ENCODE data around the gene DNAH17.

DNAH17 gene

GRCh38 chr17:78384479-78385175 lies 192.6 kb downstream of the DNAH17 start:
- DNase-seq: no peak

- DNase-seq: peak; percentile 97
These were observed 193.3 kb downstream of the DNAH17 start for GRCh38 chr17:78383725-78384471.

- peak; percentile 65 for DNase-seq
These were observed 195.5 kb downstream of the DNAH17 start for GRCh38 chr17:78381601-78382232.

- DNase-seq: no peak
These were observed 196.8 kb downstream of the DNAH17 start for GRCh38 chr17:78380370-78380769.

- peak; percentile 74 for DNase-seq
These were observed 198.1 kb downstream of the DNAH17 start for GRCh38 chr17:78379131-78379491.

DNA sequence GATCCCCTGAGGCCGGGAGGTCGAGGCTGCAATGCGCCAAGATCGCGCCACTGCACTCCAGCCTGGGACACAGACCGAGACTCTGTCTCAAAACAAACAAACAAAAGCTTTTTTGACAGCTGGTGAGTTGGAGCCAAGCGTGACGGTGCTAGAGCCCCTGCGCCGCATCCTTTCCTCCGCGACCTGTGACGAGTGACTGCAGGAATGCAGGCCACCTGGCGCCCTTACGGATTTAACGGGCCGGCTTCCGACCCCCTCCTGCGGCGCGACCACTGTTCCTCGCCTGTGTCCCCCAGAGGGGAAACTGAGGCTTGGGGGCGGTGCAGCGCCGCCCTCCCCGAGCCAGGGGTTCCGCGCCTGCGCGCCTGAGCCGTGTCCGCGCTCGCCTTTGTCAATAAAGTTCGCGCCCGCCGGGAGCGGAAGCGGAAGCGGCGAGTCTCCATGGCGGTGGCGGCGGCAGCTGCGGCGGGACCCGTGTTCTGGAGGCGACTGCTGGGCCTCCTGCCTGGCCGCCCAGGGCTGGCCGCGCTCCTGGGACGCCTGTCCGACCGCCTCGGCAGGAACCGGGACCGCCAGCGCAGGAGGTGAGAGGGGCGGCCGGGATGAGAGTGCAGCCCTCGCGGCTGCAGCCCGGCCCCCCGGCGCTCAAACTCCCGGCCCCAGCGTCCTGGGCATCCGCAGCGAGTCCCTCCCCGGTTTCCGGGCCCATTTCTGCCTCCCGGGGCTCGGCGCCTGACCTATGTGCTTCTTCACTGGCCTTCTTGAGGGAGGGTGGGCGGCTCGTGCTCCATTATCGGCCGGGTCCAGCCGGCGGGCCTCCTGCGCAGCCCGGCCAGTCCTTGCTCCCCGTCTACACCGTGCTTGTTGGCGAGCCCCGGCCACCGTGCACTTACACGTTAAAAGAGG lies 198.7 kb downstream of the DNAH17 start, which contains the start of gene PGS1:
TSS of gene PGS1 (plus strand) at position 425 of the 906 bp plus-strand sequence. CDS start at position 442, 17 bp downstream.
- peak; percentile 73 for DNase-seq

- DNase-seq: no peak
These were observed 199.4 kb downstream of the DNAH17 start for GRCh38 chr17:78377858-78378224.

DNA sequence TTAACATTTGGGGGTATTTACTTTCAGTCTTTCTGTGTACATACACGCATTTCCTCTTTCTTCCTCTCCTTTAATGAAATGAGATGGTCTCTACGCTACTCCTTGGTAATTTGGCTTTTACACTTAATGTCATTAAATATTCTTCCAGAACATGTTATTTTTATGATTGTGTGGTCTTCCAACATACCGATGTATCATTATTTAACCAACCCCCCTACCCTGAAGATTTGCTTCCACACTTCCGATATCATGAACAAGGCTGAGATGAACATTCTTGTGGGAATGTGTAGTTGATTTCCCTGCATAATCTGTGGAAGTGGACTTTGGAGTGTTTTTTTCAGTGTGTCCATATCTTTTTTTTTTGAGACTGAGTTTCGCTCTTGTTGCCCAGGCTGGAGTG lies 201.0 kb downstream of the DNAH17 start:
- DNase-seq: peak; percentile 61

DNA sequence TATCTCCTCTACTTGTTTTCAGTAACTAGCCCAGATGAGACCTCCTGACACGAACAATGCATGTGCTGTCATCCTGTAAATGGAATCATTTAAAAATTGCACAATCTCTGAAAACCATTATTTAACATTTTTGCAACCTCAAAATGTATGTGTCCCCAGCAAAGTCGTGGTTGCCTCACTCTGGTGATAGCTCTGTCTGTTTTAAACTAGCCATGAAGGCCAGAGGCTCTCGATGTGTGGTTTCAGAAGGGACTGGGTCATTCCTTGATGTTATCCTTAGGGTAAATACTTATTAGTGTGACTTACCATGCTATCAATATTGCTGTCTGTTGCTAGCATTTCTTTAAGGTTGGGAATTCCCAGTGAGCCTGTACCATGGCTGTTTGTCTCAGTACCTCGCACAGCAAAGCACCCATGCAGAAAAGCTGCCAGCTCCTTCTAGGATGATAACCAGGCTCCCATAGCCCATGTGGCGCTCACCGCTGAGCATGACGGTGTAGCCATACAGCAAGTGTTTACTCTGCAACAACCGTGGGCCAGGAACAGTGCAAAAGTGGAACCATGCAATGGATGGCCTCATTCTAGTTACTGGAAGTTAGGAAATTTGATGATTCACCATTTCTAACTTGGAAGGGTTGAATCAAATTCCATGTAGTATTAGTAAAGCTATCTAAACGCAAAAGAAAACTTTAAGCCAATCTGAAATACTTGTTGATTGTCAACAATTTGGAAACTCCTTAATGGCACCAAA lies 201.6 kb downstream of the DNAH17 start:
- peak; percentile 93 for DNase-seq

GRCh38 chr17:78374631-78375274 lies 202.4 kb downstream of the DNAH17 start:
- peak; percentile 93 for DNase-seq

GRCh38 chr17:78374189-78374588 lies 203.0 kb downstream of the DNAH17 start:
- DNase-seq: no peak
